Measurements from ENCODE around the gene CEP350. TPM values are rescaled to one million over a fixed set of nuclear protein-coding genes. Genes with fewer than 3 reads are reported as not detected.

Gene CEP350
- total RNA-seq, 1 experiment from 2014 or later, result 41.1 TPM

DNA sequence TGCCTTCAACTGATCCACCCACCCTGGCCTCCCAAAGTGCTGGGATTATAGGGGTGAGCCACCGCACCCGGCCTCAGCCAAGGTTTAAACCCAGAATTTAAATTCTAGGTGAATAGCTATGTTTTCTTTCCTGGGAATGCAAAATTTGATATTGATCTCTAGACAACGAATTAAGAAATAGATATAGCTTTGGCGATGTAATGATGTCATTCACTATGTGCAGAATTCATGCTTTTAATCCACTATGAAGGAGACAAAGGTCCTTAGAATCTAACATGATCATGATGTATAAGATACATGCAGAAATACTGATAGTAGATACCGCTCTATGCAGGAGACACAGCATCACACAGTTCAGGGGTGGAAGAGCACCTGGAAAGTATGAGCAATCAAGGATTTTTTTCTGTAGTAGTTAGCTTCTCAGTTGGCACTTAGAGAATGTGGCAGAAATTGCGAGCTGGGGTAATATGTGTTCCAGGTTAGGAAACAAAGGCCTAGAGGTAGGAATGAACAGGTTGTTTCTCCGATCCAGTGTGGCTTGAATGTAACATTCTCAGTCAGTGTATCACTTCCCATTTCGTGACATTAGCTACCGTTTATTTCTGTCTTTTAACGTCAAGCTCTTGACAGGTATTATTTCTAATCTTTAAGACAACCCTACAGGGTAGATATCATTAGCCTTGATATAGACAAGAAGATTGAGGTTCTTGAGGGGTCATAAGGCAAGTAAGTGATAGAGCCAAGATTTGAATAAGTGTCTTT lies 3.0 kb upstream of the CEP350 start:
- CTCF ChIA-PET, result no interaction called here
- Histone ChIP-seq H3K4me1 (ENCODE audit: control insufficient read depth, insufficient read depth, low read length) (peaks cover 5% of the 10 kb centered on the region), H3K4me3 (ENCODE audit: low read depth in 2 of 2, low read length in 2 of 2) (no peak overlapping the region), H3K27ac (ENCODE audit: low read length) (peak overlapping the region; percentile 26; the same call in 1 of the 2 replicates), H3K9me3 (ENCODE audit: control insufficient read depth, insufficient read depth, low read depth, low read length) (no peaks in the 10 kb centered on the region), H3K27me3 (ENCODE audit: control insufficient read depth, insufficient read depth, low read length) (no peaks in the 10 kb centered on the region), H3K36me3 (ENCODE audit: control insufficient read depth, insufficient read depth, low read length) (no peaks in the 10 kb centered on the region)
- in situ Hi-C loops (cut with HindIII; ENCODE audit: low pct_unique_long_range_greater_than_20kb, low sequenced_read_pairs) (no loop called here), intact Hi-C loops (cut with micrococcal nuclease; ENCODE audit: unreplicated experiment) (no loop called here)
- no TSS peak for BruUV-seq (replicated peaks)
- POLR2A ChIA-PET, result interaction anchor here (0.5 to 0.6 kb wide), 2 partner anchors 11 to 52 kb away, joined by 3 to 4 read pairs; no protein-coding TSS in a partner anchor
- TF ChIP-seq CTCF (IDR thresholded peaks at IDR 0.05) (no peak), TCF7L2 (IDR thresholded peaks at IDR 0.05; ENCODE audit: low read depth, low read length) (no peak), POLR2AphosphoS5 (IDR thresholded peaks at IDR 0.05; ENCODE audit: low read depth, low read length) (no peak), SIN3A (IDR thresholded peaks at IDR 0.05; ENCODE audit: borderline replicate concordance, insufficient read depth, low read depth, low read length) (no peak)
- TF ChIP-seq, protein P1, sequence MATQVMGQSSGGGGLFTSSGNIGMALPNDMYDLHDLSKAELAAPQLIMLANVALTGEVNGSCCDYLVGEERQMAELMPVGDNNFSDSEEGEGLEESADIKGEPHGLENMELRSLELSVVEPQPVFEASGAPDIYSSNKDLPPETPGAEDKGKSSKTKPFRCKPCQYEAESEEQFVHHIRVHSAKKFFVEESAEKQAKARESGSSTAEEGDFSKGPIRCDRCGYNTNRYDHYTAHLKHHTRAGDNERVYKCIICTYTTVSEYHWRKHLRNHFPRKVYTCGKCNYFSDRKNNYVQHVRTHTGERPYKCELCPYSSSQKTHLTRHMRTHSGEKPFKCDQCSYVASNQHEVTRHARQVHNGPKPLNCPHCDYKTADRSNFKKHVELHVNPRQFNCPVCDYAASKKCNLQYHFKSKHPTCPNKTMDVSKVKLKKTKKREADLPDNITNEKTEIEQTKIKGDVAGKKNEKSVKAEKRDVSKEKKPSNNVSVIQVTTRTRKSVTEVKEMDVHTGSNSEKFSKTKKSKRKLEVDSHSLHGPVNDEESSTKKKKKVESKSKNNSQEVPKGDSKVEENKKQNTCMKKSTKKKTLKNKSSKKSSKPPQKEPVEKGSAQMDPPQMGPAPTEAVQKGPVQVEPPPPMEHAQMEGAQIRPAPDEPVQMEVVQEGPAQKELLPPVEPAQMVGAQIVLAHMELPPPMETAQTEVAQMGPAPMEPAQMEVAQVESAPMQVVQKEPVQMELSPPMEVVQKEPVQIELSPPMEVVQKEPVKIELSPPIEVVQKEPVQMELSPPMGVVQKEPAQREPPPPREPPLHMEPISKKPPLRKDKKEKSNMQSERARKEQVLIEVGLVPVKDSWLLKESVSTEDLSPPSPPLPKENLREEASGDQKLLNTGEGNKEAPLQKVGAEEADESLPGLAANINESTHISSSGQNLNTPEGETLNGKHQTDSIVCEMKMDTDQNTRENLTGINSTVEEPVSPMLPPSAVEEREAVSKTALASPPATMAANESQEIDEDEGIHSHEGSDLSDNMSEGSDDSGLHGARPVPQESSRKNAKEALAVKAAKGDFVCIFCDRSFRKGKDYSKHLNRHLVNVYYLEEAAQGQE (IDR thresholded peaks at IDR 0.05; ENCODE audit: insufficient read depth in 1 of 2, low read depth in 2 of 2, low read length in 1 of 2), result no peak
- DNase-seq (ENCODE audit: low read depth, low spot score), result no peak
- ATAC-seq, result no peak

- Histone ChIP-seq H3K9me3 (ENCODE audit: control insufficient read depth, insufficient read depth, low read depth, low read length) (no peaks in the 10 kb centered on the region), H3K36me3 (ENCODE audit: control insufficient read depth, insufficient read depth, low read length) (no peaks in the 10 kb centered on the region), H3K4me1 (ENCODE audit: control insufficient read depth, insufficient read depth, low read length) (peaks cover 10% of the 10 kb centered on the region), H3K4me3 (ENCODE audit: low read depth in 2 of 2, low read length in 2 of 2) (no peak overlapping the region), H3K27me3 (ENCODE audit: control insufficient read depth, insufficient read depth, low read length) (no peaks in the 10 kb centered on the region), H3K27ac (ENCODE audit: low read length) (peak overlapping the region; percentile 26; the same call in 1 of the 2 replicates)
- BruUV-seq (replicated peaks), result no TSS peak
- TF ChIP-seq CTCF (IDR thresholded peaks at IDR 0.05) (no peak), POLR2AphosphoS5 (IDR thresholded peaks at IDR 0.05; ENCODE audit: low read depth, low read length) (no peak), TCF7L2 (IDR thresholded peaks at IDR 0.05; ENCODE audit: low read depth, low read length) (no peak), SIN3A (IDR thresholded peaks at IDR 0.05; ENCODE audit: borderline replicate concordance, insufficient read depth, low read depth, low read length) (no peak)
- TF ChIP-seq, protein P1 (IDR thresholded peaks at IDR 0.05; ENCODE audit: insufficient read depth in 1 of 2, low read depth in 2 of 2, low read length in 1 of 2), result no peak
- no peak for DNase-seq (ENCODE audit: low read depth, low spot score)
- intact Hi-C loops (cut with micrococcal nuclease; ENCODE audit: unreplicated experiment) (no loop called here), in situ Hi-C loops (cut with HindIII; ENCODE audit: low pct_unique_long_range_greater_than_20kb, low sequenced_read_pairs) (no loop called here)
- no peak for ATAC-seq
- ChIA-PET POLR2A (no interaction called here), CTCF (no interaction called here)
Measured at GRCh38 chr1:179952186-179952585, 2.4 kb upstream of the CEP350 start.
